Stimulated activated CD8-positive, alpha-beta memory T cell treated with anti-CD3 and anti-CD28 coated beads, Interleukin-7, amount 100 ng/mL, for 24 hours (primary cell): ENCODE results near the gene TMEM202.
"Not testable (repeated sequence)": the region's sequence is repeated elsewhere in the genome, so short reads cannot be mapped to it uniquely, and the experiment has no call there.

Experiments used
- DNase-seq: peaks from one replicate; pipeline ENCODE4 v3.0.0-alpha.2; 2020; ENCODE audit warnings: low read depth

TMEM202 gene

GRCh38 chr15:72404356-72404755 lies 6.3 kb downstream of the TMEM202 start:
- DNase-seq, result no peak

- DNase-seq, result no peak
These were observed 6.7 kb downstream of the TMEM202 start for GRCh38 chr15:72404841-72405240.

- no peak for DNase-seq
These were observed 8.8 kb downstream of the TMEM202 start for GRCh38 chr15:72406936-72407335.

GRCh38 chr15:72411111-72411510 lies 13.0 kb downstream of the TMEM202 start:
- DNase-seq, result no peak

GRCh38 chr15:72411544-72411943 lies 13.4 kb downstream of the TMEM202 start:
- DNase-seq, result no peak

- DNase-seq, result not testable (repeated sequence)
These were observed 15.2 kb downstream of the TMEM202 start for GRCh38 chr15:72413337-72413736.

- DNase-seq, result no peak
These were observed 17.2 kb downstream of the TMEM202 start for GRCh38 chr15:72415304-72415703.

GRCh38 chr15:72419768-72420167 lies 21.7 kb downstream of the TMEM202 start:
- not testable (repeated sequence) for DNase-seq

- no peak for DNase-seq
These were observed 22.5 kb downstream of the TMEM202 start for GRCh38 chr15:72420576-72420975.

GRCh38 chr15:72421484-72421883 lies 23.4 kb downstream of the TMEM202 start:
- no peak for DNase-seq

GRCh38 chr15:72423256-72423655 lies 25.2 kb downstream of the TMEM202 start:
- DNase-seq, result no peak

GRCh38 chr15:72426753-72427152 lies 28.6 kb downstream of the TMEM202 start:
- DNase-seq, result no peak

GRCh38 chr15:72437650-72438316 lies 39.7 kb downstream of the TMEM202 start:
- DNase-seq, result no peak

GRCh38 chr15:72442848-72443247 lies 44.7 kb downstream of the TMEM202 start:
- not testable (repeated sequence) for DNase-seq

- no peak for DNase-seq
These were observed 47.3 kb downstream of the TMEM202 start for GRCh38 chr15:72445426-72445825.

- DNase-seq, result no peak
These were observed 52.7 kb downstream of the TMEM202 start for GRCh38 chr15:72450805-72451204.

GRCh38 chr15:72451224-72451623 lies 53.1 kb downstream of the TMEM202 start:
- DNase-seq, result no peak

GRCh38 chr15:72456684-72457083 lies 58.6 kb downstream of the TMEM202 start:
- no peak for DNase-seq
